Measurements from ENCODE around the gene STIP1.

DNA sequence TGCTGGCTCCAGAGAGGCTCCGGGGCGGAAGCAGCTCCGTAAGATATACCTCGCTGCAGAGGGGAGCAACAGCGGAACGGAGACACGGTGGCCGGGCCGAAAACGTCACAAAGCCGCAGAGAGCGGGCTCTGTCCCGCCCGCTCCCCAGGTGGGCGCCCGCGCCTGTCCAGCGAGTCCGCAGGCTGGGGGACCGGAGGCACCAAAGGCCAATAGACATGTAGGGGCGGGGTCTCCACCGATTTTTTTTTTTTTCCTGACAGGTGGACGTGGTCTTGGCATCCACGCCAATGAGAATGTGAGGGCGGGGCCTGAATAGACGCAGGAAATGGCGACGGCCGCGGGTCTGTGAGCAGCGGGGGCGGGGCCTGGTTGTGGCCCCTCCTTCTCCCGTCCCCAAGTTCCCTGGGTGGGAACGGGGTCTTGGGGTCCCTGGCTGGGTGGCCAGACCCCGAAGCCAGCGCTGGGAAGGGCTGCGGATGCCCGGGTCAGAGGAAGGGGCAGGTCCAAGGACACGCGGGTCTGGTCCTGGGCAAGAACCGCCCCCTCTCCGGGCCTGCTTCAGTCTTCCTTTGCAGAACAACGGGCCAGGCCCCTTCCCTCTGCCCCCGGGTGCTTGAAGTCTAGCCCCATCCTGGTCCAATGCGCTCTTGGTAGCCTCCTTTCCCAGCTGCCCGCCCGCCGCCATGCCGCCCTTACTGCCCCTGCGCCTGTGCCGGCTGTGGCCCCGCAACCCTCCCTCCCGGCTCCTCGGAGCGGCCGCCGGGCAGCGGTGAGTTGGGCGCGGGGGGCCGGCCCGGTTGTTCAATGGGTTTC lies 44.4 kb downstream of the STIP1 start, which contains the start of gene DNAJC4:
- TF ChIP-seq EP300 (IDR thresholded peaks at IDR 0.05) (no peak), POLR2A (IDR thresholded peaks at IDR 0.05) (peak; percentile 30 to 49)
- TF ChIP-seq, protein P1, sequence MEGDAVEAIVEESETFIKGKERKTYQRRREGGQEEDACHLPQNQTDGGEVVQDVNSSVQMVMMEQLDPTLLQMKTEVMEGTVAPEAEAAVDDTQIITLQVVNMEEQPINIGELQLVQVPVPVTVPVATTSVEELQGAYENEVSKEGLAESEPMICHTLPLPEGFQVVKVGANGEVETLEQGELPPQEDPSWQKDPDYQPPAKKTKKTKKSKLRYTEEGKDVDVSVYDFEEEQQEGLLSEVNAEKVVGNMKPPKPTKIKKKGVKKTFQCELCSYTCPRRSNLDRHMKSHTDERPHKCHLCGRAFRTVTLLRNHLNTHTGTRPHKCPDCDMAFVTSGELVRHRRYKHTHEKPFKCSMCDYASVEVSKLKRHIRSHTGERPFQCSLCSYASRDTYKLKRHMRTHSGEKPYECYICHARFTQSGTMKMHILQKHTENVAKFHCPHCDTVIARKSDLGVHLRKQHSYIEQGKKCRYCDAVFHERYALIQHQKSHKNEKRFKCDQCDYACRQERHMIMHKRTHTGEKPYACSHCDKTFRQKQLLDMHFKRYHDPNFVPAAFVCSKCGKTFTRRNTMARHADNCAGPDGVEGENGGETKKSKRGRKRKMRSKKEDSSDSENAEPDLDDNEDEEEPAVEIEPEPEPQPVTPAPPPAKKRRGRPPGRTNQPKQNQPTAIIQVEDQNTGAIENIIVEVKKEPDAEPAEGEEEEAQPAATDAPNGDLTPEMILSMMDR (IDR thresholded peaks at IDR 0.05): no peak

Measured in gastroesophageal sphincter (tissue), 3 donors.